Fibroblast of pulmonary artery (primary cell): ENCODE results near the gene AGO1.
A peak's percentile ranks its signal among the peaks of the same experiment; 100 is the strongest.
"Not testable (repeated sequence)": the region's sequence is repeated elsewhere in the genome, so short reads cannot be mapped to it uniquely, and the experiment has no call there.

Source experiments
- DNase-seq: peaks from one replicate; pipeline ENCODE4 v3.0.0-alpha.2; 2010; ENCODE audit warnings: low read depth
- H3K4me3 ChIP-seq: replicated peaks from 2 replicates; pipeline ENCODE4 v1.5.1; 2011; ENCODE audit warnings: low read depth, mild to moderate bottlenecking, control low read depth, low read length, moderate library complexity
- CTCF ChIP-seq: IDR thresholded peaks from 2 replicates; pipeline ENCODE4 v1.5.1; 2011; ENCODE audit warnings: mild to moderate bottlenecking, control low read depth, low read length, inconsistent platforms; ENCODE audit errors: missing control alignments

AGO1 gene

GRCh38 chr1:35864813-35865212 lies 18.2 kb upstream of the AGO1 start:
- no peak for TF ChIP-seq CTCF
- no peak overlapping the region for H3K4me3 ChIP-seq
- no peak for DNase-seq

- DNase-seq, result no peak
- TF ChIP-seq CTCF, result no peak
- no peak overlapping the region for H3K4me3 ChIP-seq
These were observed 16.0 kb upstream of the AGO1 start for GRCh38 chr1:35866991-35867390.

- not testable (repeated sequence) for DNase-seq, H3K4me3 ChIP-seq
These were observed 13.6 kb upstream of the AGO1 start for GRCh38 chr1:35869245-35869950.

- TF ChIP-seq CTCF, result no peak
- no peak overlapping the region for H3K4me3 ChIP-seq
- DNase-seq, result no peak
These were observed 12.2 kb upstream of the AGO1 start for GRCh38 chr1:35870651-35871309.

- TF ChIP-seq CTCF, result no peak
- H3K4me3 ChIP-seq, result no peak overlapping the region
- DNase-seq, result no peak
These were observed 9.7 kb upstream of the AGO1 start for GRCh38 chr1:35873243-35873750.

- not testable (repeated sequence) for DNase-seq
These were observed 8.9 kb upstream of the AGO1 start for GRCh38 chr1:35874115-35874514.

GRCh38 chr1:35876988-35877387 lies 6.0 kb upstream of the AGO1 start:
- DNase-seq, result peak; percentile 51
- no peak for TF ChIP-seq CTCF
- no peak overlapping the region for H3K4me3 ChIP-seq

More at GRCh38 chr1:35874115-35874514, 8.9 kb upstream of the AGO1 start:
- not testable (repeated sequence) for H3K4me3 ChIP-seq

GRCh38 chr1:35881850-35882273 lies 1.1 kb upstream of the AGO1 start:
- H3K4me3 ChIP-seq, result no peak overlapping the region
- DNase-seq, result no peak
- no peak for TF ChIP-seq CTCF
